ENCODE measurements around the gene PLEKHA4. TPM values are rescaled to one million over a fixed set of nuclear protein-coding genes. Genes with fewer than 3 reads are reported as not detected.

PLEKHA4 gene
- total and polyA plus RNA-seq, 9 of the 15 experiments (the other 6 are each of a cell fraction or from before 2014, with no cell fraction given): 0.07 to 30.8 (median 11.4) TPM

- TF ChIP-seq MBD1 (CRISPR knock-in tag; IDR thresholded peaks at IDR 0.05): no peak
- peak; percentile 84 for TF ChIP-seq EP400 (IDR thresholded peaks at IDR 0.05)
- TF ChIP-seq MLLT1 (IDR thresholded peaks at IDR 0.05): peak; percentile 65 to 67
- TF ChIP-seq NCOR1 (IDR thresholded peaks at IDR 0.05): peak; percentile 100
- TF ChIP-seq RB1 (IDR thresholded peaks at IDR 0.05; ENCODE audit: low read depth): peak; percentile 59; the same call in 1 of the 2 replicates
- peak; percentile 45 for TF ChIP-seq FOSL1 (tag; conservative IDR thresholded peaks at IDR 0.05)
- TF ChIP-seq ZNF584 (CRISPR knock-in tag; IDR thresholded peaks at IDR 0.05; ENCODE audit: low read depth): no peak; the same call in 1 of the 2 replicates
- TF ChIP-seq ESRRA (IDR thresholded peaks at IDR 0.05; ENCODE audit: borderline replicate concordance, low read depth): peak; percentile 71
- TF ChIP-seq ZNF551 (CRISPR knock-in tag; IDR thresholded peaks at IDR 0.05): no peak
- TF ChIP-seq PHF20 (IDR thresholded peaks at IDR 0.05; ENCODE audit: partially characterized antibody): peak; percentile 50
- TF ChIP-seq TBL1XR1 (IDR thresholded peaks at IDR 0.05; ENCODE audit: low read length in 2 of 2): peak; percentile 98 to 99
- TF ChIP-seq HLTF (IDR thresholded peaks at IDR 0.05): peak; percentile 81; the same call in 1 of the 2 replicates
- TF ChIP-seq MTF1 (CRISPR knock-in tag; IDR thresholded peaks at IDR 0.05; ENCODE audit: borderline replicate concordance): no peak
- peak; percentile 64 for TF ChIP-seq ZNF592 (IDR thresholded peaks at IDR 0.05)
- no peak for TF ChIP-seq TFAM (CRISPR knock-in tag; conservative IDR thresholded peaks at IDR 0.05)
- TF ChIP-seq SRF (CRISPR knock-in tag; IDR thresholded peaks at IDR 0.05): no peak; a peak in 1 of 4 replicates
- TF ChIP-seq ZBTB34 (CRISPR knock-in tag; IDR thresholded peaks at IDR 0.05): no peak
- no peak for TF ChIP-seq HDAC8 (tag; IDR thresholded peaks at IDR 0.05)
- TF ChIP-seq ZNF217 (CRISPR knock-in tag; IDR thresholded peaks at IDR 0.05): no peak
- no peak for TF ChIP-seq SREBF2 (CRISPR knock-in tag; IDR thresholded peaks at IDR 0.05)
These were observed 5.3 kb upstream of the PLEKHA4 start (continued) for GRCh38 chr19:48873476-48874302.
